CD14-positive monocyte (primary cell): ENCODE data around the gene SLC16A11. TPM values are rescaled to one million over a fixed set of nuclear protein-coding genes. Genes with fewer than 3 reads are reported as not detected.

ENCODE experiments used
- DNase-seq, 3 donors: peaks; one replicate each; pipeline ENCODE4 v3.0.0-alpha.2; 2011 to 2022
- H2AFZ ChIP-seq: 2 replicates; pipeline ENCODE4 v1.6.0; 2012; ENCODE audit warnings: mild to moderate bottlenecking, low read depth, low read length, inconsistent platforms; ENCODE audit not compliant: insufficient read depth, poor library complexity, severe bottlenecking
- H3K27ac ChIP-seq, 2 donors: 1 replicate in 1 of 2; 2 replicates in 1 of 2; pipeline ENCODE4 v1.5.1; 2012 to 2013; ENCODE audit warnings: low read length in 2 of 2, control low read depth in 1 of 2, inconsistent platforms in 1 of 2, low read depth in 1 of 2, mild to moderate bottlenecking in 1 of 2
- H3K27me3 ChIP-seq, 2 donors: one replicate each; pipeline versions ENCODE4 v1.6.0 to v1.6.1; 2011 to 2013; ENCODE audit warnings: low read length in 2 of 2; ENCODE audit not compliant: control insufficient read depth in 2 of 2, insufficient read depth in 2 of 2
- H3K36me3 ChIP-seq, 2 donors: replicated peaks in 1 of 2; 1 replicate in 1 of 2; 2 replicates in 1 of 2; pipeline versions ENCODE4 v1.5.1 to v1.6.1; 2012 to 2013; ENCODE audit warnings: low read length in 2 of 2, control low read depth in 1 of 2, inconsistent platforms in 1 of 2, mild to moderate bottlenecking in 1 of 2; ENCODE audit not compliant: insufficient read depth in 2 of 2, control insufficient read depth in 1 of 2
- H3K4me1 ChIP-seq, 2 donors: 1 replicate in 1 of 2; 2 replicates in 1 of 2; pipeline versions ENCODE4 v1.5.1 to v1.6.1; 2012 to 2013; ENCODE audit warnings: low read length in 2 of 2, control low read depth in 1 of 2, inconsistent platforms in 1 of 2, mild to moderate bottlenecking in 1 of 2, moderate library complexity in 1 of 2; ENCODE audit not compliant: insufficient read depth in 2 of 2, control insufficient read depth in 1 of 2
- H3K4me2 ChIP-seq: replicated peaks from 2 replicates; pipeline ENCODE3; 2012; ENCODE audit warnings: low read length, moderate library complexity, mild to moderate bottlenecking; ENCODE audit not compliant: poor library complexity, severe bottlenecking; ENCODE audit errors: extremely low read depth
- H3K4me3 ChIP-seq, 3 experiments: fragments of 200-600 bp in 1 of 3; sonication (generic) in 1 of 3; replicated peaks in 1 of 3; 1 replicate in 2 of 3; 2 replicates in 1 of 3; pipeline ENCODE4 v1.5.1; 2011 to 2013; ENCODE audit warnings: low read length in 3 of 3, mild to moderate bottlenecking in 3 of 3, control low read depth in 2 of 3, low read depth in 2 of 3, inconsistent platforms in 1 of 3, moderate library complexity in 1 of 3
- H3K79me2 ChIP-seq: 2 replicates; pipeline ENCODE4 v1.6.0; 2012; ENCODE audit warnings: mild to moderate bottlenecking, control low read depth, inconsistent platforms, low read length, moderate library complexity; ENCODE audit not compliant: insufficient read depth
- H3K9ac ChIP-seq: 2 replicates; pipeline ENCODE4 v1.6.0; 2017; ENCODE audit warnings: low read length, mild to moderate bottlenecking; ENCODE audit not compliant: insufficient read depth, poor library complexity, severe bottlenecking
- H3K9me3 ChIP-seq, 2 donors: replicated peaks in 1 of 2; 1 replicate in 1 of 2; 2 replicates in 1 of 2; pipeline versions ENCODE4 v1.5.1 to v1.6.1; 2012 to 2013; ENCODE audit warnings: low read length in 2 of 2, control low read depth in 1 of 2; ENCODE audit not compliant: control insufficient read depth in 1 of 2, insufficient read depth in 1 of 2
- H4K20me1 ChIP-seq: 2 replicates; pipeline ENCODE4 v1.6.0; 2012; ENCODE audit warnings: mild to moderate bottlenecking, low read length, control low read depth, moderate library complexity; ENCODE audit not compliant: insufficient read depth
- H3K27ac Mint-ChIP-seq, 7 donors: one replicate each; pipeline ENCODE4 v1.8.0; 2020; ENCODE audit warnings: mild to moderate bottlenecking in 7 of 7, mixed read lengths in 7 of 7, moderate library complexity in 6 of 7, inconsistent platforms in 2 of 7
- H3K27me3 Mint-ChIP-seq, 3 donors: one replicate each; pipeline ENCODE4 v1.8.0; 2021 to 2022; ENCODE audit warnings: low read depth in 3 of 3, mild to moderate bottlenecking in 3 of 3, mixed read lengths in 3 of 3, moderate library complexity in 3 of 3, inconsistent platforms in 1 of 3
- H3K36me3 Mint-ChIP-seq, 2 donors: one replicate each; pipeline ENCODE4 v1.8.0; 2020; ENCODE audit warnings: mixed read lengths in 2 of 2, inconsistent platforms in 1 of 2, mild to moderate bottlenecking in 1 of 2
- H3K4me1 Mint-ChIP-seq: one replicate; pipeline ENCODE4 v1.8.0; 2020; ENCODE audit warnings: mild to moderate bottlenecking, mixed read lengths
- H3K4me3 Mint-ChIP-seq, 2 donors: one replicate each; pipeline ENCODE4 v1.8.0; 2020; ENCODE audit warnings: mild to moderate bottlenecking in 2 of 2, mixed read lengths in 2 of 2, moderate library complexity in 1 of 2
- H3K9me3 Mint-ChIP-seq, 7 donors: one replicate each; pipeline ENCODE4 v1.8.0; 2020 to 2022; ENCODE audit warnings: mixed read lengths in 7 of 7, mild to moderate bottlenecking in 6 of 7, moderate library complexity in 6 of 7, inconsistent platforms in 2 of 7
- CTCF ChIP-seq: fragments of 200-600 bp; IDR thresholded peaks from one replicate; pipeline ENCODE4 v1.8.0; 2022; ENCODE audit warnings: antibody characterized with exemption, mild to moderate bottlenecking
- WGBS: methylation state at CpG from one replicate; pipeline ENCODE4 v1.1.5; 2013; ENCODE audit warnings: missing lambda C conversion rate; ENCODE audit not compliant: insufficient coverage; 5-methylcytosine and 5-hydroxymethylcytosine counted together
- intact Hi-C, 2 donors: fragments of 100-400 bp; cut with micrococcal nuclease; formaldehyde crosslinking; loops; one replicate each; pipeline versions ENCODE4 v1.15.0 to v1.15.1; 2023
- polyA plus RNA-seq, 3 donors: library from polyadenylated mRNA; depleted of rRNA in 1 of 3; unstranded in 2 of 3; stranded (reverse) in 1 of 3; fragments of 300-500 nt in 2 of 3; fragments of >200 nt in 1 of 3; fragmentation: Illumina TruSeq in 2 of 3; gene quantifications; 1 replicate in 2 of 3; 2 replicates in 1 of 3; pipeline ENCODE4 v1.2.3, GENCODE V29; 2012 to 2021

SLC16A11 gene
- polyA plus RNA-seq, 3 donors: not detected

- WGBS: no CpG with 5 or more reads among the region's 3 CpGs
- no peak overlapping the region for H3K4me3 ChIP-seq
Observed at GRCh38 chr17:7029096-7029495, 14.8 kb downstream of the SLC16A11 start.

GRCh38 chr17:7027335-7027734 lies 16.6 kb downstream of the SLC16A11 start:
- peaks cover 13 to 19% (median 19%) of the 10 kb centered on the region in 3 donors for H3K27me3 Mint-ChIP-seq
- Histone ChIP-seq H3K79me2 (no peaks in the 10 kb centered on the region), H3K4me1 (peaks cover 20 to 29% of the 10 kb centered on the region in 2 donors), H3K36me3 (no peaks in the 10 kb centered on the region), H3K27me3 (peaks cover 0 to 11% of the 10 kb centered on the region in 2 donors), H3K27ac (no peak overlapping the region), H3K9me3 (peaks cover 0 to 3% of the 10 kb centered on the region in 2 donors), H4K20me1 (no peaks in the 10 kb centered on the region), H2AFZ (no peak overlapping the region), H3K9ac (no peak overlapping the region), H3K4me3 (no peak overlapping the region), H3K4me2 (no peak overlapping the region)
- H3K27ac Mint-ChIP-seq: no peak overlapping the region
- peaks cover 0 to 6% (median 0%) of the 10 kb centered on the region in 7 donors for H3K9me3 Mint-ChIP-seq
- H3K36me3 Mint-ChIP-seq: peaks cover 2% of the 10 kb centered on the region in 2 donors
- intact Hi-C loops: no loop called here
- H3K4me1 Mint-ChIP-seq: peaks cover 32% of the 10 kb centered on the region
- TF ChIP-seq CTCF: no peak
- no peak overlapping the region for H3K4me3 Mint-ChIP-seq
- 96% methylated on average over 10 of the region's 13 CpGs for WGBS
- no peak for DNase-seq

More at GRCh38 chr17:7029096-7029495, 14.8 kb downstream of the SLC16A11 start:
- peaks cover 8 to 12% of the 10 kb centered on the region in 2 donors for H3K4me1 ChIP-seq
- Mint-ChIP-seq H3K36me3 (no peaks in the 10 kb centered on the region), H3K4me1 (peaks cover 17% of the 10 kb centered on the region), H3K27ac (no peak overlapping the region), H3K27me3 (peaks cover 0 to 7% (median 1%) of the 10 kb centered on the region in 3 donors), H3K9me3 (peaks cover 0 to 2% (median 0%) of the 10 kb centered on the region in 7 donors), H3K4me3 (no peak overlapping the region)
- DNase-seq: no peak
- H3K4me2 ChIP-seq: no peak overlapping the region
- no peaks in the 10 kb centered on the region for H3K36me3 ChIP-seq
- H3K27me3 ChIP-seq: no peaks in the 10 kb centered on the region
- no peak overlapping the region for H2AFZ ChIP-seq
- intact Hi-C loops: no loop called here
- no peak overlapping the region for H3K27ac ChIP-seq
- no peaks in the 10 kb centered on the region for H4K20me1 ChIP-seq
- no peak overlapping the region for H3K9ac ChIP-seq
- no peaks in the 10 kb centered on the region for H3K9me3 ChIP-seq
- H3K79me2 ChIP-seq: no peaks in the 10 kb centered on the region
- no peak for TF ChIP-seq CTCF
